ENCODE measurements around the gene SLC25A48. TPM values are rescaled to one million over a fixed set of nuclear protein-coding genes. Genes with fewer than 3 reads are reported as not detected.

SLC25A48 gene
- polyA plus RNA-seq, 2 donors: 0.24 to 1.2 TPM

DNA sequence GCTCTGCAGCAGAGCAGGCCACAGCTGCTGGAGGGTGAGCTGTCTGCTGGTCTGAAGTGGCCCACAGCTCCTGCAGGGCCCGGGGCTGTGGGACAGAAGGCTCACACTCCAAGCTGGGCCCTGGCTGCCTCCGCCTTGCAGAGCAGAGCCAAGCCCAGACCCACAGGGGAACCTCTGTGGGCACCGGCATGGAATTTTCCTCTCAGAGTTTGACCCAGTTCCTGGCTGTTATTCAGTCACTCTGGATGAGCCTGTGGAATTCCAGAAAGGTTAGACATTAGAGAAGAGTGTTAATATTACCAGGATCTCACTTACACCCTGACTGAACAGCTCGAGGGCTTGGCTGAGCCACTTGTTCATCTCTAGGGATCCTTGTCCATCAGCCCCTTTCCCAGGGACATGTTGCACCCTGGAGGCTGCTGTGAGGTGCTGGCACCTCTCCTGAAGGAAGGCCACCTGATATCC lies 43.7 kb downstream of the SLC25A48 start:
- 56 to 64% methylated on average over 4 of the region's 4 CpGs for WGBS, 2 donors
- Histone ChIP-seq H3K4me1 (ENCODE audit: control insufficient read depth in 2 of 2, insufficient read depth in 2 of 2, low read length in 1 of 2) (no peaks in the 10 kb centered on the region), H3K9me3 (ENCODE audit: control insufficient read depth in 2 of 2, insufficient read depth in 1 of 2, low read depth in 1 of 2, low read length in 1 of 2) (no peaks in the 10 kb centered on the region), H3K27ac (ENCODE audit: low read depth in 2 of 2, low read length in 1 of 2) (no peak overlapping the region), H3K4me3 (ENCODE audit: low read depth in 1 of 2, low read length in 2 of 2) (no peak overlapping the region), H3K27me3 (ENCODE audit: control insufficient read depth in 1 of 2, insufficient read depth in 2 of 2, low read length in 2 of 2) (no peaks in the 10 kb centered on the region), H3K36me3 (ENCODE audit: control insufficient read depth in 2 of 2, insufficient read depth in 2 of 2, low read length in 1 of 2) (no peaks in the 10 kb centered on the region)

- H3K36me3 ChIP-seq (ENCODE audit: control insufficient read depth in 2 of 2, insufficient read depth in 2 of 2, low read length in 1 of 2): no peaks in the 10 kb centered on the region
- WGBS, 2 donors: 95% methylated on average over 3 of the region's 3 CpGs
These were observed 45.1 kb downstream of the SLC25A48 start for GRCh38 chr5:135879591-135879990.

GRCh38 chr5:135880278-135880677 lies 45.8 kb downstream of the SLC25A48 start:
- Histone ChIP-seq H3K4me3 (ENCODE audit: low read depth in 1 of 2, low read length in 2 of 2) (no peak overlapping the region), H3K27ac (ENCODE audit: low read depth in 2 of 2, low read length in 1 of 2) (no peak overlapping the region), H3K36me3 (ENCODE audit: control insufficient read depth in 2 of 2, insufficient read depth in 2 of 2, low read length in 1 of 2) (no peaks in the 10 kb centered on the region), H3K27me3 (ENCODE audit: control insufficient read depth in 1 of 2, insufficient read depth in 2 of 2, low read length in 2 of 2) (peaks cover 0 to 3% of the 10 kb centered on the region in 2 donors), H3K9me3 (ENCODE audit: control insufficient read depth in 2 of 2, insufficient read depth in 1 of 2, low read depth in 1 of 2, low read length in 1 of 2) (no peaks in the 10 kb centered on the region), H3K4me1 (ENCODE audit: control insufficient read depth in 2 of 2, insufficient read depth in 2 of 2, low read length in 1 of 2) (no peaks in the 10 kb centered on the region)
- 66 to 75% methylated on average over 3 of the region's 3 CpGs for WGBS, 2 donors

More at GRCh38 chr5:135879591-135879990, 45.1 kb downstream of the SLC25A48 start:
- no peaks in the 10 kb centered on the region for H3K4me1 ChIP-seq (ENCODE audit: control insufficient read depth in 2 of 2, insufficient read depth in 2 of 2, low read length in 1 of 2)
- peaks cover 0 to 2% of the 10 kb centered on the region in 2 donors for H3K27me3 ChIP-seq (ENCODE audit: control insufficient read depth in 1 of 2, insufficient read depth in 2 of 2, low read length in 2 of 2)
- H3K27ac ChIP-seq (ENCODE audit: low read depth in 2 of 2, low read length in 1 of 2): no peak overlapping the region
- no peaks in the 10 kb centered on the region for H3K9me3 ChIP-seq (ENCODE audit: control insufficient read depth in 2 of 2, insufficient read depth in 1 of 2, low read depth in 1 of 2, low read length in 1 of 2)
- H3K4me3 ChIP-seq (ENCODE audit: low read depth in 1 of 2, low read length in 2 of 2): no peak overlapping the region

GRCh38 chr5:135880801-135881200 lies 46.3 kb downstream of the SLC25A48 start:
- H3K9me3 ChIP-seq (ENCODE audit: control insufficient read depth in 2 of 2, insufficient read depth in 1 of 2, low read depth in 1 of 2, low read length in 1 of 2): no peaks in the 10 kb centered on the region
- no peaks in the 10 kb centered on the region for H3K36me3 ChIP-seq (ENCODE audit: control insufficient read depth in 2 of 2, insufficient read depth in 2 of 2, low read length in 1 of 2)
- no peak overlapping the region for H3K4me3 ChIP-seq (ENCODE audit: low read depth in 1 of 2, low read length in 2 of 2)
- H3K27me3 ChIP-seq (ENCODE audit: control insufficient read depth in 1 of 2, insufficient read depth in 2 of 2, low read length in 2 of 2): peaks cover 0 to 3% of the 10 kb centered on the region in 2 donors
- no peak overlapping the region for H3K27ac ChIP-seq (ENCODE audit: low read depth in 2 of 2, low read length in 1 of 2)
- H3K4me1 ChIP-seq (ENCODE audit: control insufficient read depth in 2 of 2, insufficient read depth in 2 of 2, low read length in 1 of 2): no peaks in the 10 kb centered on the region
- WGBS, 2 donors: 68 to 71% methylated on average over 7 of the region's 7 CpGs

- Histone ChIP-seq H3K36me3 (ENCODE audit: control insufficient read depth in 2 of 2, insufficient read depth in 2 of 2, low read length in 1 of 2) (no peaks in the 10 kb centered on the region), H3K9me3 (ENCODE audit: control insufficient read depth in 2 of 2, insufficient read depth in 1 of 2, low read depth in 1 of 2, low read length in 1 of 2) (no peaks in the 10 kb centered on the region), H3K27me3 (ENCODE audit: control insufficient read depth in 1 of 2, insufficient read depth in 2 of 2, low read length in 2 of 2) (peaks cover 0 to 3% of the 10 kb centered on the region in 2 donors), H3K4me3 (ENCODE audit: low read depth in 1 of 2, low read length in 2 of 2) (no peak overlapping the region), H3K4me1 (ENCODE audit: control insufficient read depth in 2 of 2, insufficient read depth in 2 of 2, low read length in 1 of 2) (no peaks in the 10 kb centered on the region), H3K27ac (ENCODE audit: low read depth in 2 of 2, low read length in 1 of 2) (no peak overlapping the region)
- WGBS, 2 donors: 27 to 56% methylated on average over 4 of the region's 4 CpGs
These were observed 46.8 kb downstream of the SLC25A48 start for GRCh38 chr5:135881244-135881643.

- Histone ChIP-seq H3K4me3 (ENCODE audit: low read depth in 1 of 2, low read length in 2 of 2) (no peak overlapping the region), H3K4me1 (ENCODE audit: control insufficient read depth in 2 of 2, insufficient read depth in 2 of 2, low read length in 1 of 2) (no peaks in the 10 kb centered on the region), H3K27me3 (ENCODE audit: control insufficient read depth in 1 of 2, insufficient read depth in 2 of 2, low read length in 2 of 2) (peaks cover 0 to 3% of the 10 kb centered on the region in 2 donors), H3K9me3 (ENCODE audit: control insufficient read depth in 2 of 2, insufficient read depth in 1 of 2, low read depth in 1 of 2, low read length in 1 of 2) (no peaks in the 10 kb centered on the region), H3K27ac (ENCODE audit: low read depth in 2 of 2, low read length in 1 of 2) (no peak overlapping the region), H3K36me3 (ENCODE audit: control insufficient read depth in 2 of 2, insufficient read depth in 2 of 2, low read length in 1 of 2) (no peaks in the 10 kb centered on the region)
- 57 to 58% methylated on average over 3 of the region's 3 CpGs for WGBS, 2 donors
These were observed 47.4 kb downstream of the SLC25A48 start for GRCh38 chr5:135881819-135882218.

DNA sequence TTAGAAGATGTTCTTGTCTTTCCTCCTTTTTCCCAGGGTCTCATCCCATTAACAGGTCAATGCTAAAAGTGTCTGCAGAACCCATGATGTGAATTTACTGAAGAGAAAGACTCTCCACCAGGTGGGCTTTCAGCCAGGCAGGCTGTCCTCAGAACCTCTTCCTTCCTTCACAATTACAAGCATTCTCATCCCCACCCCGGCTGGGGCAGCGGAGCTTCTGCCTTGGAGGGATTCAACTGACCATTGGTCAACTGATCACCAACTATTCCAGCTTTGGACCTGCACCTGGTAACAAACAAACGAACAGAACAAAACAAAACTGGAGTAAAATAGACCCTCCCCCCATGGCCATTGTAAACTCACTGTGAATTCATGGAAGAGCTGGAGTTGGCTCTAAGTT lies 48.6 kb downstream of the SLC25A48 start:
- WGBS, 2 donors: 83 to 85% methylated on average over 3 of the region's 3 CpGs
- H3K4me3 ChIP-seq (ENCODE audit: low read depth in 1 of 2, low read length in 2 of 2): no peak overlapping the region
- no peaks in the 10 kb centered on the region for H3K36me3 ChIP-seq (ENCODE audit: control insufficient read depth in 2 of 2, insufficient read depth in 2 of 2, low read length in 1 of 2)
- H3K27ac ChIP-seq (ENCODE audit: low read depth in 2 of 2, low read length in 1 of 2): no peak overlapping the region
- peaks cover 0 to 3% of the 10 kb centered on the region in 2 donors for H3K27me3 ChIP-seq (ENCODE audit: control insufficient read depth in 1 of 2, insufficient read depth in 2 of 2, low read length in 2 of 2)
- H3K9me3 ChIP-seq (ENCODE audit: control insufficient read depth in 2 of 2, insufficient read depth in 1 of 2, low read depth in 1 of 2, low read length in 1 of 2): no peaks in the 10 kb centered on the region
- H3K4me1 ChIP-seq (ENCODE audit: control insufficient read depth in 2 of 2, insufficient read depth in 2 of 2, low read length in 1 of 2): peaks cover 0 to 2% of the 10 kb centered on the region in 2 donors

GRCh38 chr5:135883441-135883840 lies 49.0 kb downstream of the SLC25A48 start:
- no peaks in the 10 kb centered on the region for H3K9me3 ChIP-seq (ENCODE audit: control insufficient read depth in 2 of 2, insufficient read depth in 1 of 2, low read depth in 1 of 2, low read length in 1 of 2)
- no peak overlapping the region for H3K27ac ChIP-seq (ENCODE audit: low read depth in 2 of 2, low read length in 1 of 2)
- no peaks in the 10 kb centered on the region for H3K36me3 ChIP-seq (ENCODE audit: control insufficient read depth in 2 of 2, insufficient read depth in 2 of 2, low read length in 1 of 2)
- 67 to 71% methylated on average over 4 of the region's 4 CpGs for WGBS, 2 donors
- H3K27me3 ChIP-seq (ENCODE audit: control insufficient read depth in 1 of 2, insufficient read depth in 2 of 2, low read length in 2 of 2): peaks cover 0 to 3% of the 10 kb centered on the region in 2 donors
- H3K4me3 ChIP-seq (ENCODE audit: low read depth in 1 of 2, low read length in 2 of 2): no peak overlapping the region
- H3K4me1 ChIP-seq (ENCODE audit: control insufficient read depth in 2 of 2, insufficient read depth in 2 of 2, low read length in 1 of 2): peaks cover 0 to 2% of the 10 kb centered on the region in 2 donors

DNA sequence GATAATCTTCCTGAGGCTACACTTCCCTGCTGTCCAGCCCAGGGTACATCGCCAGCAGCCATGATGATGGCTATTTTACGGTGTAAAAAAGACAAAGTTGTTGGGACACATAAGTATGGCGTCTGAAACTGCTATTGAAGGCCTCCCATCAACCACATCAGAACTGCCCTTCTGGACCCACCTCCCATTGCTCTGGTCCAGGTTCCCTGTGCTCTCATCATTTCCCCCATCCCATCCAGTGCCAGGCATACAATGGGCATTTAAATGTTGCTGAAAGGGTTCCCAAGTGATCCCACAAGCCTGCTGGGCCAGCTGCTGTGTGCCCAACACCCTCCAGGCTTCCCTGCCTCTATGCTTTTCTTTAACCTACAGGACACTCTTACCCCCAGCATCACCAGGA lies 50.6 kb downstream of the SLC25A48 start:
- 92% methylated on average over 3 of the region's 3 CpGs for WGBS, 2 donors
- Histone ChIP-seq H3K4me1 (ENCODE audit: control insufficient read depth in 2 of 2, insufficient read depth in 2 of 2, low read length in 1 of 2) (peaks cover 0 to 2% of the 10 kb centered on the region in 2 donors), H3K4me3 (ENCODE audit: low read depth in 1 of 2, low read length in 2 of 2) (no peak overlapping the region), H3K9me3 (ENCODE audit: control insufficient read depth in 2 of 2, insufficient read depth in 1 of 2, low read depth in 1 of 2, low read length in 1 of 2) (no peaks in the 10 kb centered on the region), H3K27me3 (ENCODE audit: control insufficient read depth in 1 of 2, insufficient read depth in 2 of 2, low read length in 2 of 2) (peaks cover 0 to 3% of the 10 kb centered on the region in 2 donors), H3K27ac (ENCODE audit: low read depth in 2 of 2, low read length in 1 of 2) (no peak overlapping the region), H3K36me3 (ENCODE audit: control insufficient read depth in 2 of 2, insufficient read depth in 2 of 2, low read length in 1 of 2) (no peaks in the 10 kb centered on the region)

- H3K27me3 ChIP-seq (ENCODE audit: control insufficient read depth in 1 of 2, insufficient read depth in 2 of 2, low read length in 2 of 2): peaks cover 0 to 3% of the 10 kb centered on the region in 2 donors
- H3K4me3 ChIP-seq (ENCODE audit: low read depth in 1 of 2, low read length in 2 of 2): no peak overlapping the region
- no peaks in the 10 kb centered on the region for H3K9me3 ChIP-seq (ENCODE audit: control insufficient read depth in 2 of 2, insufficient read depth in 1 of 2, low read depth in 1 of 2, low read length in 1 of 2)
- H3K36me3 ChIP-seq (ENCODE audit: control insufficient read depth in 2 of 2, insufficient read depth in 2 of 2, low read length in 1 of 2): no peaks in the 10 kb centered on the region
- peaks cover 0 to 2% of the 10 kb centered on the region in 2 donors for H3K4me1 ChIP-seq (ENCODE audit: control insufficient read depth in 2 of 2, insufficient read depth in 2 of 2, low read length in 1 of 2)
- WGBS, 2 donors: 50 to 59% methylated on average over 4 of the region's 4 CpGs
- H3K27ac ChIP-seq (ENCODE audit: low read depth in 2 of 2, low read length in 1 of 2): no peak overlapping the region
These were observed 51.7 kb downstream of the SLC25A48 start for GRCh38 chr5:135886136-135886535.
